ENCODE measurements around the gene SDR39U1.

- TF ChIP-seq, protein P1, sequence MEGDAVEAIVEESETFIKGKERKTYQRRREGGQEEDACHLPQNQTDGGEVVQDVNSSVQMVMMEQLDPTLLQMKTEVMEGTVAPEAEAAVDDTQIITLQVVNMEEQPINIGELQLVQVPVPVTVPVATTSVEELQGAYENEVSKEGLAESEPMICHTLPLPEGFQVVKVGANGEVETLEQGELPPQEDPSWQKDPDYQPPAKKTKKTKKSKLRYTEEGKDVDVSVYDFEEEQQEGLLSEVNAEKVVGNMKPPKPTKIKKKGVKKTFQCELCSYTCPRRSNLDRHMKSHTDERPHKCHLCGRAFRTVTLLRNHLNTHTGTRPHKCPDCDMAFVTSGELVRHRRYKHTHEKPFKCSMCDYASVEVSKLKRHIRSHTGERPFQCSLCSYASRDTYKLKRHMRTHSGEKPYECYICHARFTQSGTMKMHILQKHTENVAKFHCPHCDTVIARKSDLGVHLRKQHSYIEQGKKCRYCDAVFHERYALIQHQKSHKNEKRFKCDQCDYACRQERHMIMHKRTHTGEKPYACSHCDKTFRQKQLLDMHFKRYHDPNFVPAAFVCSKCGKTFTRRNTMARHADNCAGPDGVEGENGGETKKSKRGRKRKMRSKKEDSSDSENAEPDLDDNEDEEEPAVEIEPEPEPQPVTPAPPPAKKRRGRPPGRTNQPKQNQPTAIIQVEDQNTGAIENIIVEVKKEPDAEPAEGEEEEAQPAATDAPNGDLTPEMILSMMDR (IDR thresholded peaks at IDR 0.05), result no peak
- TF ChIP-seq POLR2A (IDR thresholded peaks at IDR 0.05) (no peak), POLR2AphosphoS5 (IDR thresholded peaks at IDR 0.05) (peak in 1 of 3 donors; percentile 3), EP300 (IDR thresholded peaks at IDR 0.05) (no peak)
Observed at GRCh38 chr14:24439830-24440605, 2.6 kb downstream of the SDR39U1 start.
